PC-9 (cell line): Measurements from ENCODE around the gene LMAN2.

Source experiments
- CTCF ChIP-seq: fragments of 200-600 bp; sonication (generic); conservative IDR thresholded peaks from 2 replicates; pipeline ENCODE4 v1.6.1; 2017; ENCODE audit warnings: mixed run types, antibody characterized with exemption, mild to moderate bottlenecking, moderate library complexity
- EZH2 ChIP-seq: fragments of 200-600 bp; sonication (generic); IDR thresholded peaks from 2 replicates; pipeline ENCODE4 v1.8.0; 2017; ENCODE audit warnings: antibody characterized with exemption, low read depth

DNA sequence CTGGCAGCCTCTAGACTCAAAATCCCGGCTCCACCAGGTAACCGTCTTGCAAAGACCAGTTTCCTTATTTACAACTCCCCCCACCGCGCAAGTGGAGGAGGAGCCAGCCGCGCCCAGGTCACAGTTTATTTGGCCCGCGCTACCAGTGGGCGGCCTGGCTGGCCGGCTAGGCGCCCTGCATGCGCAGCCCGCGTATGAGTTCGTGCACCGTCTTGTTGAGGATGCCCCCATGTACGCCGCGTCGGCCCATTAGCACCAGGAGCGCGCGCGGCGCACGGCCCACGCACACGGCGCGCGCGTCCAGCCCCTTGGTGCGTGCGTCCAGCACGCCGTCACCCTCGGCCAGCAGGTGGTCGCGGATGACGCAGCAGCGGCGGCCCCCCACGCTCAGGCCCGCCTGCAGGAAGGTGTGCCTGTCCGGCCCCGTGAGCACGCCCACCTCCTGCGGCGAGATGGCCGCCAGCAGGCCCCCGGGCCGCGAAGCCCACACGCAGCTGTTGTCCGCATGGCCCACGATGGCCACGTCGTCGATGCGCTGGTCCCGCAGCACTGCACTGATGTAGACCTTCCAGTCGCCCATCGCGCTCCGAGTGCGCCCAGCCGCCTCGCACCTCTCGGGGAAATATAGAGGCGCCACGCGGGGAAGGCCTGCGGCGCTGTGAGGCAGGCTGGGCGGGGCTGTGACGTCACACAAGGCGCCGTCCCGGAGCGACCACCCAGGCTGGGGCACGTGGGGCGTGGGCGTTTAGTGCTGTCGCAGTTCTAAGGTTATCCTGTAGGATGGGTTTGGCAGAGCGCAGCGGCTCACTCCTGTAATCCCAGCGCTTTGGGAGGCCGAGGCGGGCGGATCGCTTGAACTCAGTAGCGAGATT, 48.8 kb upstream of the LMAN2 start, which contains the start of gene PFN3:
- TF ChIP-seq CTCF (no peak), EZH2 (no peak)
